22Rv1 (cell line): Measurements from ENCODE around the gene PLXND1.

ENCODE experiments used
- ZFX ChIP-seq: fragments of 450-650 bp; IDR thresholded peaks from 2 replicates; pipeline ENCODE4 v1.6.1; 2017; ENCODE audit warnings: antibody characterized with exemption, borderline replicate concordance
- TF ChIP-seq, protein P1 (sequence below): fragments of 450-650 bp; IDR thresholded peaks from 2 replicates; pipeline ENCODE4 v1.5.1; 2017; ENCODE audit warnings: mild to moderate bottlenecking

GRCh38 chr3:129653019-129653418 is 46.5 kb upstream of the PLXND1 start:
- no peak for TF ChIP-seq ZFX
- TF ChIP-seq, protein P1, sequence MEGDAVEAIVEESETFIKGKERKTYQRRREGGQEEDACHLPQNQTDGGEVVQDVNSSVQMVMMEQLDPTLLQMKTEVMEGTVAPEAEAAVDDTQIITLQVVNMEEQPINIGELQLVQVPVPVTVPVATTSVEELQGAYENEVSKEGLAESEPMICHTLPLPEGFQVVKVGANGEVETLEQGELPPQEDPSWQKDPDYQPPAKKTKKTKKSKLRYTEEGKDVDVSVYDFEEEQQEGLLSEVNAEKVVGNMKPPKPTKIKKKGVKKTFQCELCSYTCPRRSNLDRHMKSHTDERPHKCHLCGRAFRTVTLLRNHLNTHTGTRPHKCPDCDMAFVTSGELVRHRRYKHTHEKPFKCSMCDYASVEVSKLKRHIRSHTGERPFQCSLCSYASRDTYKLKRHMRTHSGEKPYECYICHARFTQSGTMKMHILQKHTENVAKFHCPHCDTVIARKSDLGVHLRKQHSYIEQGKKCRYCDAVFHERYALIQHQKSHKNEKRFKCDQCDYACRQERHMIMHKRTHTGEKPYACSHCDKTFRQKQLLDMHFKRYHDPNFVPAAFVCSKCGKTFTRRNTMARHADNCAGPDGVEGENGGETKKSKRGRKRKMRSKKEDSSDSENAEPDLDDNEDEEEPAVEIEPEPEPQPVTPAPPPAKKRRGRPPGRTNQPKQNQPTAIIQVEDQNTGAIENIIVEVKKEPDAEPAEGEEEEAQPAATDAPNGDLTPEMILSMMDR, result no peak
